A549 (cell line): ENCODE measurements around the gene PIGS. TPM values are rescaled to one million over a fixed set of nuclear protein-coding genes. Genes with fewer than 3 reads are reported as not detected.

ENCODE experiments used
- ATAC-seq, 2 experiments: fragments of 200-7000 bp in 1 of 2; fragments of >200 bp in 1 of 2; cut with Nextera tagmentation in 1 of 2; cut with Tn5 transposase in 1 of 2; 3 replicates each; pipeline versions ENCODE4 v1.8.0 to v1.9.1; 2018 to 2020; ENCODE audit warnings: mild to moderate bottlenecking in 1 of 2, moderate library complexity in 1 of 2
- CTCF ChIA-PET: fragments of 300-600 bp; sonication (Branson Sonifier 250); formaldehyde crosslinking; extraction: SDS; loops from one replicate; lab custom pipeline; 2021; ENCODE audit warnings: antibody characterized with exemption, inconsistent platforms; lab: Yijun Ruan, JAX
- POLR2A ChIA-PET: fragments of 350-600 bp; formaldehyde crosslinking; extraction: SDS; loops from one replicate; lab custom pipeline; 2021; ENCODE audit warnings: antibody characterized with exemption, inconsistent platforms; lab: Yijun Ruan, JAX
- DNase-seq, 2 experiments: peaks; one replicate each; pipeline versions ENCODE4 v3.0.0 to v3.0.0-alpha.2; 2011 to 2016; ENCODE audit warnings: low read depth in 1 of 2, low spot score in 1 of 2
- FAIRE-seq: peaks from 2 replicates; lab custom pipeline; 2011; peaks lifted over from hg19 to GRCh38; lab: Jason Lieb, UNC
- H3K27ac ChIP-seq, 2 experiments: fragments of >200 bp; sonication (Bioruptor Twin); formaldehyde crosslinking; 3 replicates each; pipeline ENCODE4 v1.5.1; 2016 to 2017
- H3K4me1 ChIP-seq: fragments of >200 bp; sonication (Bioruptor Twin); formaldehyde crosslinking; 3 replicates; pipeline ENCODE4 v1.6.1; 2016
- H3K4me2 ChIP-seq: fragments of >200 bp; sonication (Bioruptor Twin); formaldehyde crosslinking; 3 replicates; pipeline ENCODE4 v1.6.1; 2016
- H3K4me3 ChIP-seq: fragments of >200 bp; sonication (Bioruptor Twin); formaldehyde crosslinking; 3 replicates; pipeline ENCODE4 v1.5.1; 2016
- H3K9me3 ChIP-seq: fragments of >200 bp; sonication (Bioruptor Twin); formaldehyde crosslinking; 3 replicates; pipeline ENCODE4 v1.6.1; 2016
- BHLHE40 ChIP-seq: IDR thresholded peaks from 2 replicates; pipeline ENCODE4 v1.6.1; 2012; ENCODE audit warnings: low read depth, low read length, inconsistent platforms
- CBX2 ChIP-seq: fragments of 200-600 bp; sonication (generic); IDR thresholded peaks from 2 replicates; pipeline ENCODE4 v1.6.1; 2016; ENCODE audit warnings: low read depth, mild to moderate bottlenecking, borderline replicate concordance
- CHD2 ChIP-seq: fragments of 150-350 bp; IDR thresholded peaks from 2 replicates; pipeline ENCODE4 v1.6.1; 2014; ENCODE audit warnings: low read length; ENCODE audit not compliant: partially characterized antibody
- CHD4 ChIP-seq: fragments of 200-600 bp; sonication (generic); IDR thresholded peaks from 2 replicates; pipeline ENCODE4 v1.6.1; 2016; ENCODE audit warnings: antibody characterized with exemption, mild to moderate bottlenecking, borderline replicate concordance
- EHF ChIP-seq: fragments of 250-450 bp; sonication (Bioruptor Pico); IDR thresholded peaks from 2 replicates; pipeline ENCODE4 v1.5.0; 2020; ENCODE audit warnings: mild to moderate bottlenecking
- EHMT2 ChIP-seq: fragments of 200-600 bp; sonication (generic); IDR thresholded peaks from 2 replicates; pipeline ENCODE4 v1.6.1; 2016; ENCODE audit warnings: antibody characterized with exemption, low read depth, mild to moderate bottlenecking, moderate library complexity
- FOSL2 ChIP-seq, 2 experiments: fragments of 450-650 bp in 1 of 2; fragments of >200 bp in 1 of 2; sonication (Bioruptor Twin) in 1 of 2; formaldehyde crosslinking; IDR thresholded peaks; 2 replicates each; pipeline versions ENCODE4 v1.5.0 to v1.6.1; 2016 to 2020; ENCODE audit warnings: mild to moderate bottlenecking in 1 of 2, moderate library complexity in 1 of 2
- HOXB13 ChIP-seq: fragments of 250-450 bp; sonication (Bioruptor Pico); IDR thresholded peaks from 2 replicates; pipeline ENCODE4 v1.5.0; 2020; ENCODE audit warnings: low read depth, mild to moderate bottlenecking, moderate library complexity
- JUNB ChIP-seq: fragments of >200 bp; sonication (Bioruptor Twin); formaldehyde crosslinking; IDR thresholded peaks from 2 replicates; pipeline ENCODE4 v1.6.1; 2016
- KDM5A ChIP-seq: fragments of 200-600 bp; sonication (generic); IDR thresholded peaks from 2 replicates; pipeline ENCODE4 v1.6.1; 2016; ENCODE audit warnings: antibody characterized with exemption, mild to moderate bottlenecking
- MAZ ChIP-seq: fragments of 150-350 bp; IDR thresholded peaks from 2 replicates; pipeline ENCODE4 v1.6.1; 2014; ENCODE audit warnings: antibody characterized with exemption, low read depth, low read length, borderline replicate concordance
- MYC ChIP-seq: IDR thresholded peaks from 2 replicates; pipeline ENCODE4 v1.6.1; 2012; ENCODE audit warnings: mild to moderate bottlenecking, inconsistent platforms, low read length, improper control_type of control experiment, borderline replicate concordance
- NFE2L2 ChIP-seq: fragments of 150-350 bp; conservative IDR thresholded peaks from 2 replicates; pipeline ENCODE4 v1.6.1; 2014; ENCODE audit warnings: low read length
- PHF8 ChIP-seq: fragments of 200-600 bp; sonication (generic); IDR thresholded peaks from 2 replicates; pipeline ENCODE4 v1.6.1; 2016; ENCODE audit warnings: low read depth, mild to moderate bottlenecking, antibody characterized with exemption, moderate library complexity, borderline replicate concordance
- POLR2AphosphoS2 ChIP-seq: conservative IDR thresholded peaks from 2 replicates; pipeline ENCODE4 v1.6.1; 2012; ENCODE audit warnings: low read length, improper control_type of control experiment, inconsistent platforms
- RARB ChIP-seq: fragments of 250-450 bp; sonication (Bioruptor Pico); IDR thresholded peaks from 2 replicates; pipeline ENCODE4 v1.8.0; 2021; ENCODE audit warnings: mild to moderate bottlenecking, moderate library complexity
- RFX5 ChIP-seq: fragments of 450-650 bp; IDR thresholded peaks from 2 replicates; pipeline ENCODE4 v1.7.1; 2014; ENCODE audit warnings: antibody characterized with exemption, mild to moderate bottlenecking, moderate library complexity
- RNF2 ChIP-seq: fragments of 200-600 bp; sonication (generic); IDR thresholded peaks from 2 replicates; pipeline ENCODE4 v1.6.1; 2016; ENCODE audit warnings: low read depth, mild to moderate bottlenecking, antibody characterized with exemption, moderate library complexity, borderline replicate concordance
- WGBS: methylation state at CpG from one replicate; pipeline ENCODE4 v1.1.6; 2017; ENCODE audit errors: missing lambda C conversion rate; 5-methylcytosine and 5-hydroxymethylcytosine counted together
- polyA plus RNA-seq, 4 experiments: library from polyadenylated mRNA; depleted of rRNA in 3 of 4; stranded (reverse); fragments of >200 nt; fragmentation: RNase III in 1 of 4; extraction: RNeasy Plus Mini Kit Qiagen cat#74134 plus additional on column Dnase treatment in 1 of 4; gene quantifications; 2 replicates in 3 of 4; 3 replicates in 1 of 4; pipeline ENCODE4 v1.2.3, GENCODE V29; 2011 to 2017
- TF ChIP-seq, protein P1 (sequence below): fragments of 250-450 bp; sonication (Bioruptor Pico); IDR thresholded peaks from 2 replicates; pipeline ENCODE4 v1.5.0; 2021; ENCODE audit warnings: mild to moderate bottlenecking, moderate library complexity, borderline replicate concordance
- TF ChIP-seq, protein P2 (sequence below): fragments of 250-450 bp; sonication (Bioruptor Pico); IDR thresholded peaks from 2 replicates; pipeline ENCODE4 v1.5.0; 2020; ENCODE audit warnings: low read depth, mild to moderate bottlenecking, moderate library complexity
- TF ChIP-seq, protein P3 (sequence below): fragments of >200 bp; sonication (Bioruptor Twin); formaldehyde crosslinking; IDR thresholded peaks from 2 replicates; pipeline ENCODE4 v1.6.1; 2016
- TF ChIP-seq, protein P4 (sequence below): IDR thresholded peaks from 2 replicates; pipeline ENCODE4 v1.6.1; 2012; ENCODE audit warnings: low read depth, borderline replicate concordance
- TF ChIP-seq, protein P5 (sequence below): fragments of 150-350 bp; IDR thresholded peaks from 2 replicates; pipeline ENCODE4 v1.6.1; 2014; ENCODE audit warnings: low read depth, mild to moderate bottlenecking, low read length
- TF ChIP-seq, protein P6 (sequence below): IDR thresholded peaks from 2 replicates; pipeline ENCODE4 v1.6.1; 2012
- TF ChIP-seq, protein P7 (sequence below): fragments of >200 bp; sonication (Bioruptor Twin); formaldehyde crosslinking; IDR thresholded peaks from 3 replicates; pipeline ENCODE4 v1.5.1; 2016

The PIGS gene
- polyA plus RNA-seq, 2 of the 4 experiments (the other 2 are of a cell fraction): 50.0 to 53.2 TPM

DNA sequence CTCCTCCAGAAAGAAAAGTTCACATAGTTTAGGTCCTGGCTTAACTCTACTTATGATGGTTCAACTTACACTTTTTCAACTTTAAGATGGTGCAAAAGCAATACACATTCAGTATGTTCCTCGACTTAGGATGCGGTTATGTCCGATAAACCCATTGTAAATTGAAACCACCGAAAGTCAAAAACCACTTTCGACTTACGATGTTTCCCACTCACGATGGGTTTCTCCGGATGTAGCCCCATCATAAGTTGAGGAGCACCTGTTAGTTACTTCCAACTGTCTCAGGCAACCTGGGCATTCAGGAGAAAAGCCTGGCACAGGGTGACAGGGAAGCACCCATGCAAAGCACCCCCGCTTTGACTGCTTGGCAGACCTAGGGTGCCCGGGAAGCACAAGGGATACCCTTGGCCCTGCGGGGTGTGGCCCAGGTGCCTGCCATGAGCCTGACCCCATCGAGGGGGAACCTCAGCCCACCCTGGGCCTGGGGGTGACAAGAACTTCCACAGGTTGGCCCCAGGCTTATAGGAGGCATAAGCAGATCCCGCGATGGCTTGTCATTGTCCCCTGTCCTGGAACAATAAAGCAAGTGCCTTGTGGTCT, 32.9 kb downstream of the PIGS start (continued):
- TF ChIP-seq, protein P1, sequence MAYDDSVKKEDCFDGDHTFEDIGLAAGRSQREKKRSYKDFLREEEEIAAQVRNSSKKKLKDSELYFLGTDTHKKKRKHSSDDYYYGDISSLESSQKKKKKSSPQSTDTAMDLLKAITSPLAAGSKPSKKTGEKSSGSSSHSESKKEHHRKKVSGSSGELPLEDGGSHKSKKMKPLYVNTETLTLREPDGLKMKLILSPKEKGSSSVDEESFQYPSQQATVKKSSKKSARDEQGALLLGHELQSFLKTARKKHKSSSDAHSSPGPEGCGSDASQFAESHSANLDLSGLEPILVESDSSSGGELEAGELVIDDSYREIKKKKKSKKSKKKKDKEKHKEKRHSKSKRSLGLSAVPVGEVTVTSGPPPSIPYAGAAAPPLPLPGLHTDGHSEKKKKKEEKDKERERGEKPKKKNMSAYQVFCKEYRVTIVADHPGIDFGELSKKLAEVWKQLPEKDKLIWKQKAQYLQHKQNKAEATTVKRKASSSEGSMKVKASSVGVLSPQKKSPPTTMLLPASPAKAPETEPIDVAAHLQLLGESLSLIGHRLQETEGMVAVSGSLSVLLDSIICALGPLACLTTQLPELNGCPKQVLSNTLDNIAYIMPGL (CRISPR knock-in tag): no peak

DNA sequence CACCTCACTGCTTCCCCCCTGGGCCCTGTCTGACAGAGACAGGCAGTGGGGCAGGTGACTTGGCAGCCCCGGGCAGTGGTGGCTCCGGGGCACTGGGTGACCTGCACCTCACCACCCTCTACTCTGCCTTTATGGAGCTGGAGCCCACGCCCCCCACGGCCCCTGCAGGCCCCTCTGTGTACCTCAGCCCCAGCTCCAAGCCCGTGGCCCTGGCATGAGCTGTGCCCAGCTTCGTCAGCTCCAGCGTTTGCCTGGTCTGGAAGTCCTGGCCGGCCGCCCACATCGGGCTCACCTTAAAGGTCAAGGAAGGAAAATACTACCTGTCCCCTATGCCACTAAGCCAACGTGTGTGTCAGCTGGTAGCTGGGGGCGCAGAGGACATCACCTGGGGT, 34.1 kb downstream of the PIGS start:
- ATAC-seq (no peak), FAIRE-seq (no peak), DNase-seq (no peak)
- ChIA-PET POLR2A (no interaction called here), CTCF (interaction anchor here (0.7 to 15.1 kb wide), 6 partner anchors 9 to 51 kb away, joined by 3 to 317 read pairs (median 7); partner anchors contain the start of gene FOXN1)
- 39% methylated on average over 8 of the region's 12 CpGs for WGBS
- H3K4me2 ChIP-seq: no peak overlapping the region
- 0 out of 3 replicates have a peak, but pooled peaks cover 5% of the 10 kb centered on the region for H3K4me1 ChIP-seq
- no peak overlapping the region for H3K4me3 ChIP-seq
- H3K27ac ChIP-seq: no peak overlapping the region
- H3K9me3 ChIP-seq: no peaks in the 10 kb centered on the region
- TF ChIP-seq RFX5 (no peak), FOSL2 (IDR thresholded peaks at IDR 0.05) (no peak), FOSL2 (CRISPR knock-in tag; IDR thresholded peaks at IDR 0.05) (no peak), EHF (CRISPR knock-in tag) (no peak), NFE2L2 (no peak), MAZ (no peak), JUNB (no peak), MYC (no peak)
- TF ChIP-seq, protein P2, sequence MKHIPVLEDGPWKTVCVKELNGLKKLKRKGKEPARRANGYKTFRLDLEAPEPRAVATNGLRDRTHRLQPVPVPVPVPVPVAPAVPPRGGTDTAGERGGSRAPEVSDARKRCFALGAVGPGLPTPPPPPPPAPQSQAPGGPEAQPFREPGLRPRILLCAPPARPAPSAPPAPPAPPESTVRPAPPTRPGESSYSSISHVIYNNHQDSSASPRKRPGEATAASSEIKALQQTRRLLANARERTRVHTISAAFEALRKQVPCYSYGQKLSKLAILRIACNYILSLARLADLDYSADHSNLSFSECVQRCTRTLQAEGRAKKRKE: no peak
- TF ChIP-seq, protein P3, sequence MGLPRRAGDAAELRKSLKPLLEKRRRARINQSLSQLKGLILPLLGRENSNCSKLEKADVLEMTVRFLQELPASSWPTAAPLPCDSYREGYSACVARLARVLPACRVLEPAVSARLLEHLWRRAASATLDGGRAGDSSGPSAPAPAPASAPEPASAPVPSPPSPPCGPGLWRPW: no peak
- TF ChIP-seq, protein P4, sequence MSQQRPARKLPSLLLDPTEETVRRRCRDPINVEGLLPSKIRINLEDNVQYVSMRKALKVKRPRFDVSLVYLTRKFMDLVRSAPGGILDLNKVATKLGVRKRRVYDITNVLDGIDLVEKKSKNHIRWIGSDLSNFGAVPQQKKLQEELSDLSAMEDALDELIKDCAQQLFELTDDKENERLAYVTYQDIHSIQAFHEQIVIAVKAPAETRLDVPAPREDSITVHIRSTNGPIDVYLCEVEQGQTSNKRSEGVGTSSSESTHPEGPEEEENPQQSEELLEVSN: no peak

DNA sequence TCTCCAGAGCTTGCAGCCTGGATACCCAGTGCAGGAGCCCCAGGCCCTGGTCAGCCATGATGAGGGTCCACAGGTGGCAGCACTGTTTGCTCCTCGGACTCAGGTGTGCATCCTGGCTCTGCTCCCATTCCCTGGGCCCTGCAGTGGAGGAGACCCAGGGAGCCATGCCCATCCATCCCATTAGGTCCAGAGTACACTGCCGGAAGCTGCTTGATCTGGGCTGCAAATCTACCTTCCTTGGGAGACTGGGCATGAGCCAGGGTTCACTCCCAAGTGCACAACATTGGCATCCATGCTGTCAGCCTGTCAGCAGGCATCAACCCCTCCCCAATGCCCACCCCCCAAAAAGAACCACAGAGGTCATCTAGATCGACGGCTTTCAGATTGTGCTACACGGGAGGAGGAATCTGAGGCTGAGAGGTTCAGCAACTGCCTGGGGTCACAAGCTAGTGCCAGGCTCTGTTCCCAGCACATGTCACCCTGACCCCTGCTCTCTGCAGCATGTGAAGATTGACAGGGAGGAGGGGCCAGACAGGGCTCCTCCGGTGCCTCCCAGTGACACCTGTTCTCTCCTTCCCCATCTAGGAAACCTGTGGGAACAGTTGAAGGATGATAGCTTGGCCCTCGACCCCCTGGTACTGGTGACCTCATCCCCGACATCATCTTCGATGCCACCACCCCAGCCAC, 34.6 kb downstream of the PIGS start:
- no peak for TF ChIP-seq CBX2
- TF ChIP-seq, protein P5, sequence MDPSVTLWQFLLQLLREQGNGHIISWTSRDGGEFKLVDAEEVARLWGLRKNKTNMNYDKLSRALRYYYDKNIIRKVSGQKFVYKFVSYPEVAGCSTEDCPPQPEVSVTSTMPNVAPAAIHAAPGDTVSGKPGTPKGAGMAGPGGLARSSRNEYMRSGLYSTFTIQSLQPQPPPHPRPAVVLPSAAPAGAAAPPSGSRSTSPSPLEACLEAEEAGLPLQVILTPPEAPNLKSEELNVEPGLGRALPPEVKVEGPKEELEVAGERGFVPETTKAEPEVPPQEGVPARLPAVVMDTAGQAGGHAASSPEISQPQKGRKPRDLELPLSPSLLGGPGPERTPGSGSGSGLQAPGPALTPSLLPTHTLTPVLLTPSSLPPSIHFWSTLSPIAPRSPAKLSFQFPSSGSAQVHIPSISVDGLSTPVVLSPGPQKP: no peak
- no peak for TF ChIP-seq EHMT2
- TF ChIP-seq RARB (CRISPR knock-in tag): no peak
- TF ChIP-seq KDM5A: no peak
- TF ChIP-seq BHLHE40: no peak
- TF ChIP-seq, protein P6, sequence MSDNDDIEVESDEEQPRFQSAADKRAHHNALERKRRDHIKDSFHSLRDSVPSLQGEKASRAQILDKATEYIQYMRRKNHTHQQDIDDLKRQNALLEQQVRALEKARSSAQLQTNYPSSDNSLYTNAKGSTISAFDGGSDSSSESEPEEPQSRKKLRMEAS: no peak
- no peak for TF ChIP-seq CHD2
- no peak for TF ChIP-seq CHD4
- TF ChIP-seq, protein P7, sequence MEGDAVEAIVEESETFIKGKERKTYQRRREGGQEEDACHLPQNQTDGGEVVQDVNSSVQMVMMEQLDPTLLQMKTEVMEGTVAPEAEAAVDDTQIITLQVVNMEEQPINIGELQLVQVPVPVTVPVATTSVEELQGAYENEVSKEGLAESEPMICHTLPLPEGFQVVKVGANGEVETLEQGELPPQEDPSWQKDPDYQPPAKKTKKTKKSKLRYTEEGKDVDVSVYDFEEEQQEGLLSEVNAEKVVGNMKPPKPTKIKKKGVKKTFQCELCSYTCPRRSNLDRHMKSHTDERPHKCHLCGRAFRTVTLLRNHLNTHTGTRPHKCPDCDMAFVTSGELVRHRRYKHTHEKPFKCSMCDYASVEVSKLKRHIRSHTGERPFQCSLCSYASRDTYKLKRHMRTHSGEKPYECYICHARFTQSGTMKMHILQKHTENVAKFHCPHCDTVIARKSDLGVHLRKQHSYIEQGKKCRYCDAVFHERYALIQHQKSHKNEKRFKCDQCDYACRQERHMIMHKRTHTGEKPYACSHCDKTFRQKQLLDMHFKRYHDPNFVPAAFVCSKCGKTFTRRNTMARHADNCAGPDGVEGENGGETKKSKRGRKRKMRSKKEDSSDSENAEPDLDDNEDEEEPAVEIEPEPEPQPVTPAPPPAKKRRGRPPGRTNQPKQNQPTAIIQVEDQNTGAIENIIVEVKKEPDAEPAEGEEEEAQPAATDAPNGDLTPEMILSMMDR: no peak
- no peak for TF ChIP-seq POLR2AphosphoS2
- no peak for TF ChIP-seq PHF8
- no peak for TF ChIP-seq HOXB13 (CRISPR knock-in tag)
- TF ChIP-seq RNF2: no peak
- FAIRE-seq: no peak
- Histone ChIP-seq H3K4me3 (no peak overlapping the region), H3K4me1 (0 out of 3 replicates have a peak, but pooled peaks cover 5% of the 10 kb centered on the region), H3K4me2 (no peak overlapping the region), H3K9me3 (no peaks in the 10 kb centered on the region), H3K27ac (no peak overlapping the region)
- ChIA-PET POLR2A (interaction anchor here (0.6 kb wide), 1 partner anchor 236 kb away, joined by 3 read pairs; no protein-coding TSS in a partner anchor), CTCF (interaction anchor here (1.5 to 15.1 kb wide), 6 partner anchors 8 to 38 kb away, joined by 3 to 317 read pairs (median 7); partner anchors contain the start of gene FOXN1)
- ATAC-seq: no peak
- DNase-seq: no peak
- 56% methylated on average over 8 of the region's 9 CpGs for WGBS
